ENCODE data around the gene CHAF1A.

CHAF1A gene, protein sequence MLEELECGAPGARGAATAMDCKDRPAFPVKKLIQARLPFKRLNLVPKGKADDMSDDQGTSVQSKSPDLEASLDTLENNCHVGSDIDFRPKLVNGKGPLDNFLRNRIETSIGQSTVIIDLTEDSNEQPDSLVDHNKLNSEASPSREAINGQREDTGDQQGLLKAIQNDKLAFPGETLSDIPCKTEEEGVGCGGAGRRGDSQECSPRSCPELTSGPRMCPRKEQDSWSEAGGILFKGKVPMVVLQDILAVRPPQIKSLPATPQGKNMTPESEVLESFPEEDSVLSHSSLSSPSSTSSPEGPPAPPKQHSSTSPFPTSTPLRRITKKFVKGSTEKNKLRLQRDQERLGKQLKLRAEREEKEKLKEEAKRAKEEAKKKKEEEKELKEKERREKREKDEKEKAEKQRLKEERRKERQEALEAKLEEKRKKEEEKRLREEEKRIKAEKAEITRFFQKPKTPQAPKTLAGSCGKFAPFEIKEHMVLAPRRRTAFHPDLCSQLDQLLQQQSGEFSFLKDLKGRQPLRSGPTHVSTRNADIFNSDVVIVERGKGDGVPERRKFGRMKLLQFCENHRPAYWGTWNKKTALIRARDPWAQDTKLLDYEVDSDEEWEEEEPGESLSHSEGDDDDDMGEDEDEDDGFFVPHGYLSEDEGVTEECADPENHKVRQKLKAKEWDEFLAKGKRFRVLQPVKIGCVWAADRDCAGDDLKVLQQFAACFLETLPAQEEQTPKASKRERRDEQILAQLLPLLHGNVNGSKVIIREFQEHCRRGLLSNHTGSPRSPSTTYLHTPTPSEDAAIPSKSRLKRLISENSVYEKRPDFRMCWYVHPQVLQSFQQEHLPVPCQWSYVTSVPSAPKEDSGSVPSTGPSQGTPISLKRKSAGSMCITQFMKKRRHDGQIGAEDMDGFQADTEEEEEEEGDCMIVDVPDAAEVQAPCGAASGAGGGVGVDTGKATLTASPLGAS

DNA sequence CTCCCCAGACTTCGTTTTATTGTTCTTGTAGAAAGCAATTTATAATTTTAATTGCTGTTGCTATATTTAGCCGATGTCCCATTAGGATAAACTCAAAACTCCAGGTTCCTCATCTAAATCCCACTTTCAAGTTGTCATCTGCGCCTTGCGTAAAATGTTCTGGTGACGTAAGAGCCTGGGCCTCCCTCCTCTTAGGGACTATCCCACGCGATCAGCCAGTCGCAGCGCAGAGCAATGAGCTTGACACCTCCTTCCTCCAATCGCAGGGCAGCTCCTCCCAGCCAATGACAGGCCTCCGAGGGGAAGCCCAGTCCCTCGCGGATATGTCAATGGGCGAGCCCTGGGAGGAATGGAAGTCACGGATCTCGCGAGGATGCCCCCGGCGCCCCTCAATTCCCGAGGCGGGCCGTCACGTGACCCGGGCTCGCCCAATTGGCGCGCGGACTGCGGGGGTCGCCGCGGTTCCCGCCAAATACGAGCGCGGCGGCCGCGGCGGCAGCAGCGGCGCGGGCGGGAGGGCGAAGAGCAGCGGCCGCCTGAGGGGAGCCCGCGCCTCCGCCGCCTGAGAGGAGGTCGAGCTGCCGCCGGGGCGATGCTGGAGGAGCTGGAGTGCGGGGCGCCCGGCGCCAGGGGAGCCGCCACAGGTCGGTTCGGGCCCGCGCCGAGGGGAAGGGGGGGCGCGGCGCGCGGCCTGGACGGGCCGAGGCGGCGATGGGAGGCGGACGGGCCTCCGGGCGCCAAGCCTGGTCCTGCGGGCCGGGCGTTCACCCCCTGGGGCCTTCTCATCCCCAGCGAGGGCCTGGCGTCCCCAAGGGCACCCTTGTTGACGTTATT is at the start of gene CHAF1A:
Gene CHAF1A (plus strand): TSS at position 470 of the 834 bp plus-strand sequence. CDS start 123 bp downstream, at position 593.
- peak; percentile 97 for DNase-seq

DNA sequence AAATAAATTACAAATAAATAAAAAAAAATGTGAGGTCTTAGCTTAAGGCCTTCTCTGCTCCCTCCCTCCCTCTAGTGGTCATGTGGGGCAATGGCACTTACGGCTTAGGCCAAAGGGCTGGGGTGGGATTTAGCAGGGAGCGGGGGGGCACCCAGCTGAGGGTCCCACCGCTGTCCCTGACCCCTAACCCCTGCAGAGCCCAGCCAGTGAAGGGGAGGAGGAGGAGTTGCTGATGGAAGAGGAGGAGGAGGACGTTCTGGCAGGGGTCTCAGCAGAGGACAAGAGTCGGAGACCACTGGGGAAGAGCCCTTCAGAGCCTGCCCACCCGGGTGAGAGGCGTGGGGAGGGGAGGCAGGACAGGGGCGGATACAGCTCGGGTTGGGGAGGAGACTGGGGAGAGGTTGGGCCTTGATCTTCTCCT is 49.7 kb upstream of the CHAF1A start:
- peak; percentile 50 for DNase-seq

DNA sequence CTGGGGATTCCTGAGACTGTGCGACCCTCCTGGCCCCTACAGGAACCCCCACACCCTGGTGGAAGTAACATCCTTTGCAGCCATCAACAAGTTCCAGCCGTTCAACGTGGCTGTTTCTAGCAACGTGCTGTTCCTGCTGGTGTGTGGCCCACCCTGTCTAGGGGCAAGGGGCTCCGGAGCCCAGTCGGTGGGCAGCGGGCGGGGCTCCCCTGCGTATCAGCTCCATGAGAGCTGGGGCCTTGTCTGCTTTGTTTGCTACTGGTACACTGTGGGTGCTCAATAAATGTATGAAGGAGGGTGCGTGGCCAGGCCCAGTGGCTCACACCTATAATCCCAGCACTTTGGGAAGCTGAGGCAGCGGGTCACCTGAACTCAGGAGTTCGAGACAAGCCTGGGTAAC is 48.2 kb upstream of the CHAF1A start:
- no peak for DNase-seq

- no peak for DNase-seq
Observed at GRCh38 chr19:4354897-4355296, 47.5 kb upstream of the CHAF1A start.

- no peak for DNase-seq
Observed at GRCh38 chr19:4357095-4357797, 45.2 kb upstream of the CHAF1A start.

DNA sequence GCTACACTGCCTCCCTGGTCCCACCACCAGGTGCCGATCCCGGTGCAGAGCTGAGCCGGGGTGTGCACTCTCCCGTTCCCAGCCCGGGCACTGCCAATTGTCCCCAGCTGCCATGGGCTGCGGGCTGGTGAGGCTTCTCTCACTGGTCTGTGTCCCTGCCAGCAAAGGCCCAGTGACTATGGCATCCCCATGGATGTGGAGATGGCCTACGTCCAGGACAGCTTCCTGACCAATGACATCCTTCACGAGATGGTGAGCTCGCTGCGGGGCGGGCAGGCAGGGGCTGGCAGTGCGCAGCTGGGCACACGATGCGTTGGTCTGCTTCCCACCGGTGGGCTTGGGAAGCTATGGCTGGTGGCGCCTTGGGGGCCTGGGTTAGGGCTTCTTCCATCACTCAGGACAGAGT is 44.5 kb upstream of the CHAF1A start:
- DNase-seq = no peak

- no peak for DNase-seq
Observed at GRCh38 chr19:4358709-4359626, 43.5 kb upstream of the CHAF1A start.

DNA sequence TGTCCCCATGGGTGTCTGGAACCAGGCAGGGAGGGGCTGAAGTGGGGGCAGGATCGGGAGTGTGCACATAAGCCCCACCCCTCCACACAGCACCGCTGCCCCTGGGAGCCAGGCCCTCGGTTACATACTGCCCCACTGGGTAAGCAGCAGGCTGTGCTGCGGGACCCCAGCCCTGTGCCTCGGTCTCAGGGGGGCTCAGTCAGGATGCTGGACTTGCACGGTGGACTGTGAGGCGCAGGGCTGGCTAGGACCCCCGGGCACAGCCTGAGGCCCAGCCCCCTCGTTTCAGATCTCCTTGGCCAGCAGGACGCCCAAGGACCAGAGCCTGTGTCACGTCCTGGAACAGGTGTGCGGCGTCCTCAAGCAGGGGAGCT is 42.8 kb upstream of the CHAF1A start:
- DNase-seq = no peak

DNA sequence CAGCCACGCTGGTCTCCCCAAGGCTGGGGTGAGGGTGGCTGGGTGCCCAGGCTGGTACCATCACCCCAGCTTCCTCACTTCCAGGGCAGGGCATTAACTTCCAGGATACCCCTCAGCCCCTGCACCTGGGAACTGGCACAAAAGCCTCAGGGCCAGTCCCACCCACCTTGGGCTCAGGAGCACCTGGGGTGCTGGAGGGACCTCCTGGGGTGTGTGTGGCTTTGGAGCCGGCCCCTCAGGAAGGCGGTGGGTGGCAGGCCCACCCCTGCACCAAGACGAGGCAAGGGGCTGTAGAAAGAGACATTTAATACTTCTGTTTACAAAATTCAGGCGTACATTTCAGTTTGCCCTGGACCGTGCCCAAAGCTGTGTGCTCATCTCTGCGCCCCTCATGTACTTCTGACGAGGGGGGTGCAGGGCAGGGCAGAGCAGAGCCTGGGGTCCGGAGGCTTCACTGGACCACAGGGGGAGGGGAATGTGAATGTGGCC is 42.3 kb upstream of the CHAF1A start:
- no peak for DNase-seq

GRCh38 chr19:4360641-4361151 is 41.7 kb upstream of the CHAF1A start:
- DNase-seq = no peak

- DNase-seq = no peak
Observed at GRCh38 chr19:4361152-4362046, 41.0 kb upstream of the CHAF1A start.

DNA sequence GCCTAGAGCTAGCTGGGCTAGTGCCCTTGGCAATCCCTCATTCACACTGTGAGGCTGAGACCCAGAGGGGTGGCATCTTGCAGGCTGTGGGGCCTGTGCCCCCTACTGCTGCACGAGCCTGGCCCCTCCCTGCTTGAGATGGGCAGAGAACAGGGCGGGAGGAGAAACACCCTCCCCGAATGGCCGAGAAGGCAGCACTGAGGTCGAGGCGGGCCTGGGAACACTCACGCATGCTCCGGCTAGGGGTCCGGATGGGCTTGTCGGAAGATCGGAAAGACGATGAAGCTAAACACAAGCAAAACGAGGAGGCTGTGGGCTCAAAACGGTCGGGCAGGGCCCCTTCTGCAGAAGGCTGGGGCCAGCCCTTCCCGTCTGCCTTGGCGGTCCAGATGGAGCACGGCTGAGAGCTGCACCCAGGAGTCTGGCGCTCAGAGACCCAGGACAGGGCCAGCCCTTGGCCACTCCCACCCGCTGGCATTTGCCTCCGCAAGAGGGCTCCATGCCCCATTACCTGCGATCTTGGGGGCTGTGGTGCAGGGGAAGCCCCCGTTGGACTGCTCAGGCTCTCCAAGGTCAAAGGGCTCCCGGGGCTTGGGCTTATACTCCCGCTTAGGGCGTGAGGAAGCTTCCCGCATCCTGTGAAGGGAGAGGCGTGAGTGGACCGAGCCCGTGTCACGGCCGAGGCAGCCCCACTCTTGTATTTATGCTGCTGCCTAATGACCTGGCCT is 40.2 kb upstream of the CHAF1A start:
- no peak for DNase-seq

DNA sequence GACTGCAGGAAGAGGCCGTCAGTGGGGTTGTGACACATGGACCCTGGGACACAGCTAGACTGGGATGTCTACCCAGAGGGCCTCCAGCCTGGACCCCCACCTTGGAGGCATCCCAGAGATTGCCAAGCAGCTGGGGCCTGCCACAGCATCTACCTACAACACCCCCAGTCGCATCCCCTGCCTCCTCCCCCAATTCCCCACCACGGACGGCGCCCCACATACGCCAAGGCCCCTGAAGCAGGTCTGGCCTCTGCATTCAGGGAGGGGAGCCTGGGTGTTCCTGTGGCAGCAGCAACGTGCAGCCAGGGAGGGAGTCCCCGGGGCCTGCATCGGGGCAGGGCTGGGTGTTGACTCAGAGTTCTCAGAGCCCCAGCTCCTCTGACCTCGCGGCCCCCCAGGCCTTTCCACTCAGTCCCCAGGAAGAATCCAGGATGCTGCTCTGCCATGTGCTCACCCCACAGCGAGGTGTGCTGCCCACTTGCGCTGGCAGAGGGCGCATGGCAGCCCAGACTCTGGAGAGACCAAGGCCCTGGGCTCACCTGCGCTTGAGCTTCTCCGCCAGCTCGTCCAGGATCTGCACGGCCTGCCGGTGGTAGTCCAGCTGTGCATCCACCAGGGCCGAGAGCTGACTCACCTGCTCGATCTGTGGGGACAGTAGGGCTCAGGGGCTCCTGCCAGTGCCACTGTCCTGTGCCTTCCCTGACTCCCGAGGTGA is 39.5 kb upstream of the CHAF1A start:
- no peak for DNase-seq

DNA sequence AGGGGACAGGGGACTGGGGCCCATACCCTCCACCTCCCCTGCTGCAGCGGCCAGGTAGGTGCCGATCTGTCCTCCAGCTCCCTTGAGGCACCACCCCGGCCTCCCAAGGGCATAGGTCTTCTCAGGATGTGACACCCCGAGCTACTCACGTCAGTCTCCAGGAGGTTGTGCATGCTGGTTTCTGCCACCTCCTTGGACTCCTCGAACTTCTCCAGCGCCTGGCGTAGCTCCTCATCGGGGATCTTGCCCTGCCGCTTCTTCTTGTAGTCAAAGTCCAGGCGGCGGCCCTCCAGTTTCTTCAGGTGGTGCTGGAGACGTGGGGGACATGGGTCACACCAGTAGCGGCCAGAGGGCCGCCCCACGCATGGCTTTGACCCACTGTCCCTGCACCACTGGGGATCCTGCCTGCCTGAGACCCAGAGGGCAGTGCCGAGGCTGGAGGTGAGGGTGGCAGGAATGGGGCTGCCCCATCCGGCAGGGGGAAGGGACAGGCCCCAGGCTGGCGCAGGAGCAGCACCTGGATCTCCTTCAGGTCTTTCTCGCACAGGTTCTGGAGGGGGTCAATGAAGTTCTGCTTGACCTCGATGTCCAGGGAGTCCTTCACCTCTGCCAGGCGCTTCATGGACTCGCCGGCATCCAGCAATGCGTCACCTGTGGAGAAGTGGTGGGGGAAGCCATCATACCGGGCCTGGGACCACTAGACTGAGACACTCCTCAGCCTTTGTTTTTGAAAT is 38.7 kb upstream of the CHAF1A start:
- DNase-seq = no peak

DNA sequence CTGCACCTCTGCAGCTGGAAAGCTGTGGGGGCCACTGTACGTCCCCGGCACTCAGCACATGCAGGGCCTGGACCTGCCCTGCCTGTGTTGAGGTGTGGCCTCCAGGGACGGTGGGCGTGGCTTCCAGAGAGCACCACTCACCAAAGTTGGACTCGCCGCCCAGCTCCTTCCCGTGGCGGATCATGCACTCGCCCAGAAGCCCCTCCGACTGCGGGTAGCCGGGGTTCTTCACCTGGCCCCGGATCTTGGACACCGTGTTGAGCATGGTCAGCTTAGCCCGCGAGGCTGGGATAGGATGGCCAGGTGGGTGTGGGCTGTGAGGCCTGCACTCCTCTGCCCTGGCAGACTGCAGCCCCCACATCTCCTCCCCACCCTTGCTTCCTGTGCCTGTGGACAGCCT is 37.1 kb upstream of the CHAF1A start:
- no peak for DNase-seq

GRCh38 chr19:4365791-4366665 is 36.4 kb upstream of the CHAF1A start:
- no peak for DNase-seq

All from NCI-H1048 (cell line).